ENCODE data around the gene FALEC.

Gene FALEC

GRCh38 chr1:150512846-150513245, 2.7 kb upstream of the FALEC start:
- DNase-seq, result no peak

GRCh38 chr1:150513351-150513791, 2.2 kb upstream of the FALEC start:
- DNase-seq, result no peak

GRCh38 chr1:150514260-150514659, 1.3 kb upstream of the FALEC start:
- no peak for DNase-seq

GRCh38 chr1:150514913-150515327, 632 bp upstream of the FALEC start:
- DNase-seq, result no peak

GRCh38 chr1:150516050-150516591, 569 bp downstream of the FALEC start:
- DNase-seq, result no peak

GRCh38 chr1:150516616-150517015, 1.1 kb downstream of the FALEC start:
- no peak for DNase-seq

GRCh38 chr1:150521196-150521968, 5.8 kb downstream of the FALEC start:
- no peak for DNase-seq

GRCh38 chr1:150525348-150525747, 9.8 kb downstream of the FALEC start:
- DNase-seq, result no peak

GRCh38 chr1:150528196-150528595, 12.6 kb downstream of the FALEC start:
- DNase-seq, result no peak

GRCh38 chr1:150529017-150529416, 13.5 kb downstream of the FALEC start:
- DNase-seq, result no peak

GRCh38 chr1:150530491-150531159, 15.1 kb downstream of the FALEC start:
- DNase-seq, result no peak

- no peak for DNase-seq
These were observed 17.3 kb downstream of the FALEC start for GRCh38 chr1:150532860-150533259.

GRCh38 chr1:150534002-150534401, 18.4 kb downstream of the FALEC start:
- no peak for DNase-seq

GRCh38 chr1:150535511-150536287, 20.1 kb downstream of the FALEC start:
- DNase-seq, result no peak

- no peak for DNase-seq
These were observed 21.5 kb downstream of the FALEC start for GRCh38 chr1:150536836-150537731.

- DNase-seq, result no peak
These were observed 22.5 kb downstream of the FALEC start for GRCh38 chr1:150537732-150538684.

GRCh38 chr1:150543500-150544143, 28.1 kb downstream of the FALEC start:
- DNase-seq, result no peak

GRCh38 chr1:150544204-150544603, 28.7 kb downstream of the FALEC start:
- no peak for DNase-seq

GRCh38 chr1:150545486-150546032, 30.0 kb downstream of the FALEC start:
- no peak for DNase-seq

GRCh38 chr1:150546294-150546937, 30.9 kb downstream of the FALEC start:
- DNase-seq, result no peak

All from activated CD4-positive, alpha-beta T cell treated with anti-CD3 and anti-CD28 coated beads, Interleukin-2, amount 50 U/mL, for 4 hours (primary cell).